ENCODE measurements around the gene CEND1.

The CEND1 gene

GRCh38 chr11:777288-778255 is 12.3 kb downstream of the CEND1 start, which contains the start of gene GATD1:
Gene GATD1, minus strand, starts transcription at chr11:777487. Its CDS starts 25 bp downstream, at chr11:777462.
- peak; percentile 28 for DNase-seq

DNA sequence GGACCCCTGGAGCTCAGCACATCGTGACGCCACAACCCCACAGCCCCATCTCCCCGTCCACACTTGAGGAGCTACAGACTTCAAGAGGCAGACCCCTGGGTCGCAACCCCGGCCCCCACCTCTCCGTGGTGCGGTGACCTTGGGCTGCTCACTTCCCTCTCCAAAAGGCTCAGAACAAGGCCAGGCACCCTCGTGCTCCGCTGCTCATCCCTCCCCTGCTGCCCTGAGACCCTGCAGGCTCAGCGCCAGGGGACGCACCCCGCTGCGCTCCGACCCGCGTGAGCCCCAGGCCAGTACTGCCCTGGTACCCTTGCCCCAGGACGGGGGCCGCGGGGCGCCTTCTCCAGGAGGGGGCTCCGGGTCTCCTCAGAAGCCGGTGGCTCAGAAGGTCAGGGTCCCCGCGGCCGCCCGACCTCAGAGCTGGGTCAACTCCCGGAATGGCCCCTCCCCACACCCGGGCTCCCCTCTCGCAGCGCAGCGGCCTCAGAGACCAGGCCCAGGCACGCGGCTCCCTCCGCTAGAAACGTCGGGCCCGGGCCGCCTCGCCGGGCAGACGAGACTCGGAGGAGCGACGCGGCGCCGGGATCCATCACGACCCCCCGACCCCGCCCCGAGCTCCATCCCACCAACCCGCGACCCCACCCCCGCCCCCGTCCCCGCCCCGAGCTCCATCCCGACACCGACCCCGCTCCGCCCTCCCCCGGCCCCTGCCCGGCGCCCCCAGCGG is 13.2 kb downstream of the CEND1 start:
- DNase-seq: no peak

DNA sequence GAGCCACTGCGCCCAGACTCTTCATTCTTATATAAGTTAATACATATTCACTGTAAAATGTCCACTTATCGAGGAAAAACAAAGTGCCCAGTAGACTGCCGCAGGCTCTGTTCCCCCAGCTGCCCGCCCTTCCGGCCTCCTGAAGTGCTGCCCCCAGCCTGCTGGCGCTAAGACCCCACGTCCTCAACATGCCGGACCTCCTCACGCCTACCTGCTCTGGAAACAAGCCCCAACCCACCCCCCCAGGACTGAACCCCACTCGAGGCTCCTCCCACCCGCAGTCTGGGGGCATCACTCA is 13.7 kb downstream of the CEND1 start:
- DNase-seq: no peak

DNA sequence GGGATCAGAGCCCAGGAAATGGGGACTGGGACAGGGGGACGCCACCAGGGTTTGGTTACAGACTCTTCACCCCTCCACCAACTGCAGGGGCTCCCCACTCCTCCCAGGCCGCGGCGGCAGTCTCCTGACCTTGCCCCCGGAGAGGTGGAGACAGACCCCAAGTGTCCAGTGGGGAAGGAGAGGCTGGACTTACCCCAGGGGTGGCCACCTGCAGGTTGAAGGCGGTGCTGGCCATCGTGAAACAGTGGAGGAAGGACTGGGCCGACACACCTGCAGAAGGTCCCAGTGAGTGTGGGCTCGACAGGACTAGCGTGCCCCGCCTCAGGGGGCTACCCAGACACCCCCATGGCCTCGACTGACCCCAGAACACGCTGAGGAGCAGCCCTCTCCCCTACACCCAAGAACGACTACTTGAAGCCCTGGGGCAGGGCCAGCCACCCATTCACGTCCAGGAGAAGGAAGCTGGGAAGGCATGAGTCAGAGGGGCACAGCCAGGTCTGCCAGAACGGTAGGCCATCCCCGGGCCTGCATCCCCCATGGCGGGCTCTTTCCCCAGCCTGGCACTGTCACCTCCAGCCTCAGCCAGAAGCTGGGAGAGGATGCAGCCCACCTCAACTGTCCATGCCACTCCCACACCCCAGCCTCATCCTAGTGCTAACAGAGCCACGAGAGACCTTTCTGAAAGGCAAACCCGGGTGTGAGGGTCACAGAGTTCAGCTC is 14.9 kb downstream of the CEND1 start:
- DNase-seq: no peak

DNA sequence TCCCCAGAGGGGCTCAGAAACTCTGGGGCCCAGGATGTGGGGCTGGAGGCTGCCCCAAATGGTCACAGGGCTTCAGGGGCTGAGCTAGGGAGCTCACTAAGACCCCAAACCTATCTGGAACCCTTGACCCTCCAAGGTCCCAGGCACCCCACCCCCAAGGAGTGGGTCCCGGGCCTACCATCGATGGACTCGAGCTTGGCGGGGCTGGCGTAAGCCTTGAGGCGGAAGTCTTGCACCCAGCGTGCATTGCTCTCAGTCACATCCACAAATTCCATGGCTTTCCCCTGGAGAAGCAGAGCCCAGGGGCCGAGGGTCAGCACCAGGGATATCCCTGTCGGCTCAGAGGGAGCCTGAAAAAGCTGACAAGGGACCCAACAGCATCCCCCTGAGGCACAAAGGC is 16.1 kb downstream of the CEND1 start:
- no peak for DNase-seq

DNA sequence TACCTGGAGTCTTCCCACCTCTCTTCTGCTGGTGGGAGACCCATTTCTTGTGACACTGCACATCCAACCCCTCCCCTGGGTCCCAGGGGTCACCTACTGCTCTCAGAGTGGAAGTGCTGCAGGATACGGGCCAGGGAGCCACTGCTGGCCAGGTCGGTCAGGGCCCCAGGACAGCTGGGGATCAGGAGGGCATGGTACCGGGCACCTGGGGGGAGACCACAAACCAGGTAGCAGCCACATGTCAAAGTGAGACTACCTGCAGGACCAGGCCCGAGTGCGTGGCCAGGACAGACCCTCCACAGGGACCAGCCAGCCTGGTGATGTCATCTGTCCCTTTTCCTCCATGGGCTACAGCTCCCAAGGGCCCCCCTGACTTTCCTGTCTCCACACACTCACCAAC is 16.5 kb downstream of the CEND1 start:
- DNase-seq: no peak

DNA sequence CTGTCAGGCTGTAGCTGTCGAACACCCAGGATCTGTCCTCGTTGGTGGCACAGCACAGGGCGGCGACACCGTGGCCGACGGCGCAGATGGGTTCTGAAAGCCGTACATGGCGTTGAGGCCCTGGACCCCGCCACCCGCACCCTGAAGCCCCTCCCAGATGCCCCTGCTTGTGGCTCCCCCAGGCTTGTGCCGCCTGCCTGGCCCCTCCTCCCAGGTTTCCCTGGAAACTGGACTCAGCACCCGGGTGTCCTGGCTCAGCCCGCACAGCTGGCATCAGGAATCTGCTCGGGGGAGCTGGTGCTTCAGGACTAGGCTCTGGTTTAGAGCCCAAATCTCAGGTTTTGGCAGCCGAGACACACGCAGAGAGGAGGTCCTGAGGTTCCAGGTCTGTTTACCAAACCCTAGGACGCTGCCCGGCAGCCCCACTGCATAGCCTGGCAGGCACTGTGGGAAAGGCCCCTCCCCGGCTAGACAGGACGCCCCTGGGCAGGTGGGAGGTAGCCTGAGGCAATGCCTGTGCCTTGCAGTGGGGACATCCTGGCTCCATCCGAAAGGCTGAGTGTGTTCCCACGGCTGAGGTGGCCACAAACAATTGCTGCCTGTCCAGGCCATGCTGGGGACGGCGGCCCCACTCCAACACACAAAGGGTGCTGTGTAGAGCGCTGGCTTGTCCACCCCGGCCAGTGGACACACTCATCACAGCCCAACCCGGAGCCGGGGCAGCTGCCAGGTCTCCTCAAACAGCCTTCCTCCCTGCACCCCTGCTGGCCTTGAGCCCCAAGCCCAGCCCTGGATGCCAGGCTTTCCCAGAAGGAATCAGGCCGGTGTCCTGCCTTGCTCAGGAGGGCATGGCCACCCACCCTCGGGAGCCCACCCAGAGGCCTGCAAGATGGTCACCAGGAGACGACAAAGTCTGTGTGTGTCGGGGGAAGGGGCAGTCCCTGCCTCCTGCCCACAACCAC is 17.2 kb downstream of the CEND1 start:
- no peak for DNase-seq

- no peak for DNase-seq
These were observed 18.2 kb downstream of the CEND1 start for GRCh38 chr11:771617-772204.

- no peak for DNase-seq
These were observed 19.0 kb downstream of the CEND1 start for GRCh38 chr11:770642-771616.

DNA sequence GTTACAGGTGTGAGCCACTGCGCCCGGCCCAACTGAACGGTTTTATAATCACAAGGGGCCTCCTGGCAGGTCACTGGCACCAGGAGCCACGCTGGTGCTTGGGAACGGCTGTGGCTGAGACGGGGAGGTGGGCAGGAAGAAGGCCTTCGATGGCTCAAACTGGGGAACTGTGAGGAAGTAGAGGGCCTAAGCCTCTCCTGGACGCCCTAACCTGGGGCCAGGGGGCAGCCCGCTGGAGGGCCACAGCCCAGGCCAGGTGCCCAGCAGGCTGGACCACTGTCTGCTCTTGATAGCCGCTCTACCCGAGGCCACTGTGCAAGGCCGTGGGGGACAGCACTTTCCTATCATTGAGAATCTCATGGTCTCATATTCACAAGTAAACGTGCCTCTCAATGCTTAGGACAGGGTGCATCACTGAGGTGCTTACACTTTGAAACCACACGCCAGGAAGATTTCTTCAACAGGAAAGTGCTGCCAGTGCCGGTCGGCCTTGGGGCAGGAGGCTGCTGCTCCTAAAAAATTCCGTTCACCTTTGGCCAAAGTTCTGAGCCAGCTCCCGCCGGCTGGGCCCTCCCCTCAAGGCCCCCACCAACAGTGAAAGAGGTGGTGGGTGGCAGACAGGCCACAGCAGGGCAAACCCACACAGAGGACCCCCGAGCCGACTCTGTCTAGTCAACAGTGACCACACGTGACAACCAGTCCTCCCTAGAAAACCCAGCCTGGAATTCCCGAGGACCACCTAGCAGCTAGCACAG is 19.8 kb downstream of the CEND1 start:
- no peak for DNase-seq

DNA sequence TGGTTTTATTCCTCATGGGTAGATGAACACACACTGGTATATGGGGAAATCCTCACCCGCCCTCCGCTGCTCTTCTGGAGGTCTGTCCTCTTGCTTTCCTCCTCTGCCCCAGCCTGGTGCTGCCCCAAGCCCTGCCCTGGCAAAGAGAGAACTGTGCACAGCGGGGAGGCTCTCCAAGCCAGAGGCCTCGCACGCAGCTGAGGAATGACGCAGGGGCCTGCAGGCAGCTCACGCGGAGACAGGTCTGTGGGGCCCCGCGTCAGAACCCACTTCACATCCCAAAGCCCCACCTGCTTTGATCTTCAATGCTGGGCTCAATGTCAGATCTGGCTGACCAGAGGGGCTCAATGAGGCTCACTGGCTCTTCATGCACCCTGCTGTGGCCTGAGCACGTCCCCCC is 22.7 kb downstream of the CEND1 start:
- DNase-seq: no peak

DNA sequence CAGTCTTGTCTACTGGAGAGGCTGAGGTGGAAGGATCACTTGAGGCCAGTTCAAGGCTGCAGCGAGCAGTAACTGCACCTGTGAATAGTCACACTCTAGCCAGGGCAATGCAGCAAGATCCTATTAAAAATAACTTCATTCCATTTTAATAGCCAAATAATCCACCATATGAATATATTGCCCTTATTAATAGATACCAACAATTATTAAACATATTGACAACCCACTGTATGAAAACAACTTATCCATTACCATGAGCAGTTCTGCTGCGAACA is 23.0 kb downstream of the CEND1 start:
- no peak for DNase-seq

DNA sequence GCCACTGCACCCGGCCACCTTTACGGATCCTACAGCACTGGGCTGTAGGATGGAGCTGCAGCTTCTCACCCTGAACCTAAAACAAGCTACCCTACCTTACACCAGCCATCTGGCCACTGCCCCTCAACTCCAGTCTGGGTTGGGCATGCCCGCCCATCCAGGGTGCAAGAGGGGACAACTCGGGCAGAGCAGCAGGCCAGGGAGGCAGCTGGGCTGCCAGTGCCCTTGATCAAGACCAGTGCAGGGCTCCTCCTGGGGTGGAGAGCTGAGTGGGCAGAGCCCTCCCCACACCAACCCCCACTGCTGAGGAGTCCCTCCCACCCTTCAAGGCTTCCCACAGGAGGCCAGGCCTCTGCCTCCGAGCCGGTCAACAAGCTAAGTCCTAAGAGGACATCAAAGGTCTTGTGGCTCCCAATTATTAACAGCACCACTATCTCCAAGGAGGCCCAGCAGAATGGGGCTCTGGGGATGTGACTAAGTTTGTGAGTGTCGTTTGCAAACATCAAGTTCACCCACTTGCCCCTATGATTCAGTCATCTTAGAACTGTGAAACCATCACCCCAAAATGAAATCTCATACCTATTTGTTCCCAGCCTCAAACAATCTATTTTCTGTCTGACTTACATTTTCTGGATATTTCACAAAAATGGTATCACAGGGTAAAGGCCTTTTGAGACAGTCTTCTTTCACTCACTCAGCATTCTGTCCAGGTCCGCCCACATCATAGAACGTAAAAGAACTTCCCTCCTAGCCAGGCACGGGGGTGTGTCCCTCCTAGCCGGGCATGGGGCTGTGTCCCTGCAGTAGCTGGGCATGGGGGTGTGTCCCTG is 23.6 kb downstream of the CEND1 start:
- no peak for DNase-seq

- DNase-seq: no peak
These were observed 24.1 kb downstream of the CEND1 start for GRCh38 chr11:765802-766091.

DNA sequence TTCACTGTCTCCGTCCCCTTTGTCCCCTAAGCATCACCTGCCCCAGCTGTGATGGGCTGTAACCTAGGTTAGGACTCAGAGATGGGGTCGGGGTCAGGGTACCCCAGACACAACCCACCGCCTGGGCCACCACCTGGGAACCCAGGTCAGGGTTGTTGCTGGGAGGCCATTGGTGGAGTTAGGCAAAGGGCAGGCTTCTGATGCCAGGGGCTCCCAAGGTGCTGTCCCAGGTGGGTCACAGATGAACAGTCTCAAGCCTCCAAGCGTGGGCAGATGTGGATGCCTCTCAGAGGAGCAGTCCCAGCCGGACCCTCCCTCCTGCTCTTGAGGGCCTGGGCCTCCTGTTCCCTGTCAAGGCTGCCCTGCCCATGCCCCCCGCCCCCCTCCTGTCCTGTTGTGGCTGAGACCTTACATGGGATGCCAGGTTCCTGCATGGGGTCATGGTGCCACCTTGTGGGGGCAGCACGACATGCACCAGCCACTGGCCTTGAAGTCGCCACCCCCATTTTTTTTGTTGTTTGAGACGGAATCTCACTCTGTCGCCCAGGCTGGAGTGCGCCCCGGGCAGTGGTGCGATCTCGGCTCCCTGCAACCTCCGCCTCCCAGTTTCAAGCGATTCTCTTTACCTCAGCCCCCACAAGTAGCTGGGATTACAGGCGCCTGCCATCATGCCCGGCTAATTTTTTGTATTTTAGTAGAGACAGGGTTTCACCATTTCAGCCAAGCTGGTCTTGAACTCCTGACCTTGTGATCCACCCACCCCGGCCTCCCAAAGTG is 24.7 kb downstream of the CEND1 start:
- no peak for DNase-seq

- no peak for DNase-seq
These were observed 25.4 kb downstream of the CEND1 start for GRCh38 chr11:764322-765024.

DNA sequence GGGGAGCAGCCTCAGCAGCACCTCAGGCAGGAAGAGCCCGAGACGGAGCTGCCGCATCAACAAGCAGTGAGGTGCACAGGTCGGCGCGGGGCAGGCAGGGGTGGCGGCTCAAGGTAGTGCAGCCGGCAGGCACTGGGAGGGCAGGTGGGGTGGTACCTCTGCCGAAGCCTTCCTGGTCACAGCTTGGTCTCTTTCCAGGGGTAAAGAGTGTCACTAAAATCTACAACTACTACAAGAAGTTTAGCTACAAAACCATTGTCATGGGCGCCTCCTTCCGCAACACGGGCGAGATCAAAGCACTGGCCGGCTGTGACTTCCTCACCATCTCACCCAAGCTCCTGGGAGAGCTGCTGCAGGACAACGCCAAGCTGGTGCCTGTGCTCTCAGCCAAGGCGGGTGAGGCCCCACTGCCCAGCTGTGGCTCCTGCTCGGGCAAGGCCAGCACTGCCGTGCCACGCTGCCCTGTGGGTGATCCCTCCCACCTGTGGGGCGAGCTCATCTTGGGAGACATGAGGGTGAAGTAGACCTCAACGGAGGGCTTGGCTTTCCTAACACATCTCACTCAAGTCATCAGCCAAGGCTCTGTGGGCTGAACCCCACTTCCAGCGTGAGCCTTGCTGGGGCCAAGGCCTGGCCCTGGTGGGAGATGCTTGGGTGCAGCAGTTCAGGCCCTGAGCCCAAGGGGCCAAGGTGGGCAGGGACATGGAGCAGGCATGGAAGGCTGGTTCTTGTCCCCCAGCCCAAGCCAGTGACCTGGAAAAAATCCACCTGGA is 26.2 kb downstream of the CEND1 start:
- DNase-seq: no peak

Measured in DMS79 (cell line).